Upper lobe of right lung (tissue), 1 donor: ENCODE results near the gene FRMD4A. TPM values are rescaled to one million over a fixed set of nuclear protein-coding genes. Genes with fewer than 3 reads are reported as not detected.

ENCODE experiments used
- ATAC-seq: fragments of 200-7000 bp; cut with Tn5 transposase; one replicate; pipeline ENCODE4 v1.9.1; 2020; ENCODE audit warnings: mild to moderate bottlenecking, moderate library complexity
- DNase-seq: peaks from one replicate; pipeline ENCODE4 v3.0.0-alpha.2; 2020
- H3K27ac ChIP-seq: fragments of 200-600 bp; one replicate; pipeline ENCODE4 v1.8.0; 2022
- H3K27me3 ChIP-seq: fragments of 200-600 bp; one replicate; pipeline ENCODE4 v1.8.0; 2022; ENCODE audit warnings: mild to moderate bottlenecking
- H3K36me3 ChIP-seq: fragments of 200-600 bp; one replicate; pipeline ENCODE4 v1.8.0; 2022
- H3K4me1 ChIP-seq: fragments of 200-600 bp; one replicate; pipeline ENCODE4 v1.8.0; 2022
- H3K4me3 ChIP-seq: fragments of 200-600 bp; one replicate; pipeline ENCODE4 v1.8.0; 2022; ENCODE audit warnings: mild to moderate bottlenecking
- H3K9me3 ChIP-seq: fragments of 200-600 bp; one replicate; pipeline ENCODE4 v1.8.0; 2022
- CTCF ChIP-seq: fragments of 200-600 bp; IDR thresholded peaks from one replicate; pipeline ENCODE4 v1.8.0; 2022; ENCODE audit warnings: antibody characterized with exemption
- intact Hi-C: fragments of 100-400 bp; cut with DNase I; formaldehyde crosslinking; loops from one replicate; pipeline ENCODE4 v1.11.0; 2022
- total RNA-seq: library from RNA; stranded (reverse); fragmentation: NEBNext Ultra II Directional; extraction: Animal tissue kit (Norgen Biotek cat#: 25700); gene quantifications from one replicate; pipeline ENCODE4 v1.2.1, GENCODE V29; 2021
- donor health status: DM: no; HTN: yes; CAD: no; lungs with severe emphysema.

Gene FRMD4A
- total RNA-seq, 1 donor from 2014 or later = 38.3 TPM

GRCh38 chr10:14016011-14016536 lies 314.6 kb downstream of the FRMD4A start:
- intact Hi-C loops = no loop called here
- Histone ChIP-seq H3K4me3 (no peak overlapping the region), H3K27ac (no peak overlapping the region), H3K36me3 (no peaks in the 10 kb centered on the region), H3K27me3 (no peaks in the 10 kb centered on the region), H3K4me1 (peaks cover 9% of the 10 kb centered on the region), H3K9me3 (no peaks in the 10 kb centered on the region)
- TF ChIP-seq CTCF = no peak
- peak; percentile 86 for ATAC-seq
- DNase-seq = no peak

GRCh38 chr10:14014423-14014822 lies 316.3 kb downstream of the FRMD4A start:
- Histone ChIP-seq H3K4me1 (peaks cover 17% of the 10 kb centered on the region), H3K27ac (no peak overlapping the region), H3K4me3 (no peak overlapping the region), H3K9me3 (no peaks in the 10 kb centered on the region), H3K27me3 (no peaks in the 10 kb centered on the region), H3K36me3 (no peaks in the 10 kb centered on the region)
- no peak for TF ChIP-seq CTCF
- DNase-seq (no peak), ATAC-seq (no peak)
- intact Hi-C loops = no loop called here

GRCh38 chr10:14010769-14011574 lies 319.8 kb downstream of the FRMD4A start:
- Histone ChIP-seq H3K27me3 (no peaks in the 10 kb centered on the region), H3K9me3 (no peaks in the 10 kb centered on the region), H3K4me3 (no peak overlapping the region), H3K4me1 (peaks cover 22% of the 10 kb centered on the region), H3K36me3 (no peaks in the 10 kb centered on the region), H3K27ac (no peak overlapping the region)
- DNase-seq (no peak), ATAC-seq (no peak)
- intact Hi-C loops = no loop called here
- no peak for TF ChIP-seq CTCF

GRCh38 chr10:14010101-14010558 lies 320.6 kb downstream of the FRMD4A start:
- Histone ChIP-seq H3K4me1 (peaks cover 16% of the 10 kb centered on the region), H3K36me3 (no peaks in the 10 kb centered on the region), H3K27me3 (no peaks in the 10 kb centered on the region), H3K4me3 (peak overlapping the region; percentile 21), H3K9me3 (no peaks in the 10 kb centered on the region), H3K27ac (no peak overlapping the region)
- DNase-seq (no peak), ATAC-seq (no peak)
- TF ChIP-seq CTCF = no peak
- intact Hi-C loops = no loop called here

- peaks cover 16% of the 10 kb centered on the region for H3K4me1 ChIP-seq
- no peak for ATAC-seq
- intact Hi-C loops = no loop called here
- no peak overlapping the region for H3K27ac ChIP-seq
- DNase-seq = no peak
- H3K27me3 ChIP-seq = no peaks in the 10 kb centered on the region
- H3K36me3 ChIP-seq = no peaks in the 10 kb centered on the region
- no peaks in the 10 kb centered on the region for H3K9me3 ChIP-seq
- no peak for TF ChIP-seq CTCF
- H3K4me3 ChIP-seq = peak overlapping the region; percentile 21
Observed at GRCh38 chr10:14009371-14010100, 321.2 kb downstream of the FRMD4A start.
